ENCODE data around the gene LYZL4. TPM values are rescaled to one million over a fixed set of nuclear protein-coding genes. Genes with fewer than 3 reads are reported as not detected.

LYZL4 gene
- total and polyA plus RNA-seq, 2 of the 13 experiments (the other 11 are each of a cell fraction or from before 2014, with no cell fraction given), result not detected

DNA sequence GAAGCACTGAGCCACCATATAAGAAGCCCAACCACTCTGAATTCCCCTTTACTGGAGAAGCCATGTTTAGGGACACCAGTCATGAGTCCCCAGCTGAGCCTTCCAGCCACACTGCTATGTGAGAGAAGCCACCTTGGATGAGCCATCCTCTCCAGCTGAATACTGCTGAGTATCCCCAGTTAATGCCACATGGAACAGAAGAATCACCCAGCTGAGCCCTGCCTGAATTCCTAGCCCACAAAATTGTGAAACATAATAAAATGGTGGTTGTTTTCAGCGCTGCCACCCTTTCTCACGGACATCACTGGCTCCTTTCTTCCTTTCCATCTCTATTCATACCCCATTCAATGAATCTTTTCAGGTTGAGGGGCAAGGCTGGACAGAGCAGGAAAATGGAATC is 22.1 kb upstream of the LYZL4 start:
- TF ChIP-seq ARNT (IDR thresholded peaks at IDR 0.05) (no peak), ZNF10 (CRISPR knock-in tag; IDR thresholded peaks at IDR 0.05; ENCODE audit: borderline replicate concordance, low read depth) (no peak), ZNF432 (CRISPR knock-in tag; IDR thresholded peaks at IDR 0.05; ENCODE audit: borderline replicate concordance) (no peak), MAZ (IDR thresholded peaks at IDR 0.05; ENCODE audit: borderline replicate concordance, low read depth, low read length) (no peak), MAZ (CRISPR knock-in tag; IDR thresholded peaks at IDR 0.05; ENCODE audit: low read depth) (no peak), ZNF331 (CRISPR knock-in tag; IDR thresholded peaks at IDR 0.05) (peak; percentile 100), ZNF572 (CRISPR knock-in tag; IDR thresholded peaks at IDR 0.05) (no peak)
- H3K4me1 ChIP-seq (ENCODE audit: insufficient read depth, low read length), result 0 out of 2 replicates have a peak, but pooled peaks cover 6% of the 10 kb centered on the region
- intact Hi-C loops (cut with micrococcal nuclease; ENCODE audit: unreplicated experiment), result no loop called here
- no peaks in the 10 kb centered on the region; a peak in 1 of 5 replicates for H3K27me3 ChIP-seq (ENCODE audit: control insufficient read depth in 1 of 2, insufficient read depth in 2 of 2, low read length in 2 of 2)
- ChIA-PET POLR2A (no interaction called here), CTCF (ENCODE audit: low intra/inter-chr PET ratio, low total read pairs) (interaction anchor here (1.5 kb wide), 1 partner anchor 11 kb away, joined by 3 read pairs; no protein-coding TSS in a partner anchor)
- no peak overlapping the region for H3K4me2 ChIP-seq (ENCODE audit: low read depth, low read length)
- H2AFZ ChIP-seq (ENCODE audit: low read length), result no peak overlapping the region
- no peak for DNase-seq (ENCODE audit: low spot score)
- 0% methylated on average over 2 of the region's 2 CpGs for WGBS (ENCODE audit: low lambda C conversion rate)
- peaks cover 19% of the 10 kb centered on the region for H3K9me3 ChIP-seq (ENCODE audit: low read length)
- no peak for FAIRE-seq
- H3K79me2 ChIP-seq (ENCODE audit: insufficient read depth, low read length), result no peaks in the 10 kb centered on the region
- no peak overlapping the region for H3K4me3 ChIP-seq (replicated peaks in 1 of 3; ENCODE audit: insufficient read depth in 1 of 3, low read depth in 2 of 3, low read length in 3 of 3)
- no peak for ATAC-seq
- in situ Hi-C loops (cut with HindIII; ENCODE audit: extremely low pct_ligation_motif_present, low pct_unique_long_range_greater_than_20kb), result loop anchor here (25.0 kb wide), 1 partner anchor 320 kb away; no protein-coding TSS in a partner anchor
- no peaks in the 10 kb centered on the region for H4K20me1 ChIP-seq (ENCODE audit: insufficient read depth, low read length)
- H3K27ac ChIP-seq (ENCODE audit: extremely low read length, insufficient read depth, low read length), result no peak overlapping the region
- H3K9ac ChIP-seq (ENCODE audit: insufficient read depth, low read depth, low read length), result no peak overlapping the region
- no peaks in the 10 kb centered on the region for H3K36me3 ChIP-seq (replicated peaks in 1 of 2; ENCODE audit: control insufficient read depth in 1 of 2, insufficient read depth in 2 of 2, low read length in 2 of 2)
- BruUV-seq (replicated peaks), result no TSS peak

- BruUV-seq (replicated peaks), result no TSS peak
- no peaks in the 10 kb centered on the region for H4K20me1 ChIP-seq (ENCODE audit: insufficient read depth, low read length)
- in situ Hi-C loops (cut with HindIII; ENCODE audit: extremely low pct_ligation_motif_present, low pct_unique_long_range_greater_than_20kb) (loop anchor here (25.0 kb wide), 1 partner anchor 319 kb away; no protein-coding TSS in a partner anchor), intact Hi-C loops (cut with micrococcal nuclease; ENCODE audit: unreplicated experiment) (no loop called here)
- H3K4me2 ChIP-seq (ENCODE audit: low read depth, low read length), result no peak overlapping the region
- H2AFZ ChIP-seq (ENCODE audit: low read length), result no peak overlapping the region
- ATAC-seq (no peak), FAIRE-seq (no peak), DNase-seq (ENCODE audit: low spot score) (no peak)
- no peaks in the 10 kb centered on the region for H3K79me2 ChIP-seq (ENCODE audit: insufficient read depth, low read length)
- no peak overlapping the region for H3K4me3 ChIP-seq (replicated peaks in 1 of 3; ENCODE audit: insufficient read depth in 1 of 3, low read depth in 2 of 3, low read length in 3 of 3)
- no peak overlapping the region for H3K9ac ChIP-seq (ENCODE audit: insufficient read depth, low read depth, low read length)
- H3K4me1 ChIP-seq (ENCODE audit: insufficient read depth, low read length), result 0 out of 2 replicates have a peak, but pooled peaks cover 6% of the 10 kb centered on the region
- 31% methylated on average over 7 of the region's 7 CpGs for WGBS (ENCODE audit: low lambda C conversion rate)
- ChIA-PET CTCF (ENCODE audit: low intra/inter-chr PET ratio, low total read pairs) (no interaction called here), POLR2A (no interaction called here)
- no peaks in the 10 kb centered on the region for H3K36me3 ChIP-seq (replicated peaks in 1 of 2; ENCODE audit: control insufficient read depth in 1 of 2, insufficient read depth in 2 of 2, low read length in 2 of 2)
- peaks cover 19% of the 10 kb centered on the region for H3K9me3 ChIP-seq (ENCODE audit: low read length)
- no peaks in the 10 kb centered on the region; a peak in 1 of 5 replicates for H3K27me3 ChIP-seq (ENCODE audit: control insufficient read depth in 1 of 2, insufficient read depth in 2 of 2, low read length in 2 of 2)
- H3K27ac ChIP-seq (ENCODE audit: extremely low read length, insufficient read depth, low read length), result no peak overlapping the region
- no peak for TF ChIP-seq ZNF792 (CRISPR knock-in tag; IDR thresholded peaks at IDR 0.05)
- TF ChIP-seq, protein P1, sequence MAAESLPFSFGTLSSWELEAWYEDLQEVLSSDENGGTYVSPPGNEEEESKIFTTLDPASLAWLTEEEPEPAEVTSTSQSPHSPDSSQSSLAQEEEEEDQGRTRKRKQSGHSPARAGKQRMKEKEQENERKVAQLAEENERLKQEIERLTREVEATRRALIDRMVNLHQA (CRISPR knock-in tag; IDR thresholded peaks at IDR 0.05), result no peak
- TF ChIP-seq ZNF570 (CRISPR knock-in tag; IDR thresholded peaks at IDR 0.05; ENCODE audit: borderline replicate concordance), result no peak
- no peak for TF ChIP-seq ZNF20 (CRISPR knock-in tag; IDR thresholded peaks at IDR 0.05)
- TF ChIP-seq ZSCAN29 (CRISPR knock-in tag; conservative IDR thresholded peaks at IDR 0.05), result no peak
- no peak for TF ChIP-seq ZNF652 (CRISPR knock-in tag; IDR thresholded peaks at IDR 0.05; ENCODE audit: borderline replicate concordance, low read depth)
- no peak for TF ChIP-seq ELF1 (CRISPR knock-in tag; IDR thresholded peaks at IDR 0.05)
- TF ChIP-seq SOX13 (IDR thresholded peaks at IDR 0.05), result no peak
- no peak for TF ChIP-seq SOX13 (CRISPR knock-in tag; conservative IDR thresholded peaks at IDR 0.05 in 1 of 2, IDR thresholded peaks at IDR 0.05 in 1 of 2)
Observed at GRCh38 chr3:42430781-42431532, 20.5 kb upstream of the LYZL4 start.

Data from HepG2 (cell line).